ENCODE data around the gene A2M. TPM values are rescaled to one million over a fixed set of nuclear protein-coding genes. Genes with fewer than 3 reads are reported as not detected.

The A2M gene
- total and polyA plus RNA-seq, 12 donors, result 141 to 897 (median 335) TPM

DNA sequence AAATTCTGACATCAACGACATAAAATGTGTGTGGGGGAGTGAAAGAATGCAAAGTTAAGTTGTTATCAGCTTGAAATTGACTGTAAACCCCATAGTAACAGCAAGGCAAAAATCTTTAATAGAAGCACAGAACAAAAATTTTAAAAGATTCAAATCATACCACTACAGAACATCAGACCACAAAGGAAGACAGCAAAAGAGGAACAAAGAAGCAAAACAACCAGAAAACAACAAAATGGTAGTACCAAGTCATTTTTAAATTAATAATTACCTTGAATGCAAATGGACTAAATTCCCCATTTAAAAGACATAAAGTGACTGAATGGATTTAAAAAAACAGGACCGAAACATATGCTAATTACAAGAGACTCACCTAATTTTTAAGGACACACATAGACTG, 31.3 kb downstream of the A2M start:
- Histone ChIP-seq H3K4me1 (replicated peaks in 1 of 2) (no peaks in the 10 kb centered on the region), H3K36me3 (replicated peaks in 1 of 2) (peaks cover 0 to 24% of the 10 kb centered on the region in 2 donors), H3K9me3 (replicated peaks in 1 of 3) (peaks cover 0 to 6% (median 0%) of the 10 kb centered on the region in 3 donors), H3K27ac (no peak overlapping the region), H3K27me3 (no peaks in the 10 kb centered on the region), H3K4me3 (no peak overlapping the region)
- intact Hi-C loops (cut with DNase I), result no loop called here
- TF ChIP-seq POLR2A (IDR thresholded peaks at IDR 0.05) (no peak), CTCF (IDR thresholded peaks at IDR 0.05) (no peak)
- no peak for DNase-seq
- 68 to 79% (median 69%) methylated on average over 2 of the region's 2 CpGs for WGBS, 4 donors

DNA sequence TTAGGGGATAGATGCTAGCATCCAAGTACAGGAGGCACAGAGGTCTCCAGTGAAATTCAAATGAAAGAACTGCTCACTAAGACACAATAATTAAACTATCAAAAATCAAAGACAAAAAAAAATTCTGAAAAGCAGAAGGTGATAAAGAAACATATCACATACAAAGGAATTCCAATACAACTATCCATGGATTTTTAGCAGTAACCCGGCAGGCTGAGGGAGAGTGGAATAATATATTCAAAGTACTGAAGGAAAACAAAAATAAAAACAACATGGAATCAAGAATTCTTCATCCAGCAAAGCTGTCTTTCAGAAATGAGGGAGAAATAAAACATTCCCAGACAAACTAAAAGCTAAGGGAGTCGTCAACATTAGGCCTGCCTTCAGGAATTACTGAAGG, 31.9 kb downstream of the A2M start:
- DNase-seq, result no peak
- Histone ChIP-seq H3K4me1 (replicated peaks in 1 of 2) (no peaks in the 10 kb centered on the region), H3K27ac (no peak overlapping the region), H3K27me3 (no peaks in the 10 kb centered on the region), H3K4me3 (no peak overlapping the region), H3K36me3 (replicated peaks in 1 of 2) (peaks cover 0 to 27% of the 10 kb centered on the region in 2 donors), H3K9me3 (replicated peaks in 1 of 3) (peaks cover 0 to 6% (median 0%) of the 10 kb centered on the region in 3 donors)
- intact Hi-C loops (cut with DNase I), result no loop called here
- TF ChIP-seq CTCF (IDR thresholded peaks at IDR 0.05) (no peak), POLR2A (IDR thresholded peaks at IDR 0.05) (no peak)
- 94 to 98% (median 96%) methylated on average over 2 of the region's 2 CpGs for WGBS, 4 donors

DNA sequence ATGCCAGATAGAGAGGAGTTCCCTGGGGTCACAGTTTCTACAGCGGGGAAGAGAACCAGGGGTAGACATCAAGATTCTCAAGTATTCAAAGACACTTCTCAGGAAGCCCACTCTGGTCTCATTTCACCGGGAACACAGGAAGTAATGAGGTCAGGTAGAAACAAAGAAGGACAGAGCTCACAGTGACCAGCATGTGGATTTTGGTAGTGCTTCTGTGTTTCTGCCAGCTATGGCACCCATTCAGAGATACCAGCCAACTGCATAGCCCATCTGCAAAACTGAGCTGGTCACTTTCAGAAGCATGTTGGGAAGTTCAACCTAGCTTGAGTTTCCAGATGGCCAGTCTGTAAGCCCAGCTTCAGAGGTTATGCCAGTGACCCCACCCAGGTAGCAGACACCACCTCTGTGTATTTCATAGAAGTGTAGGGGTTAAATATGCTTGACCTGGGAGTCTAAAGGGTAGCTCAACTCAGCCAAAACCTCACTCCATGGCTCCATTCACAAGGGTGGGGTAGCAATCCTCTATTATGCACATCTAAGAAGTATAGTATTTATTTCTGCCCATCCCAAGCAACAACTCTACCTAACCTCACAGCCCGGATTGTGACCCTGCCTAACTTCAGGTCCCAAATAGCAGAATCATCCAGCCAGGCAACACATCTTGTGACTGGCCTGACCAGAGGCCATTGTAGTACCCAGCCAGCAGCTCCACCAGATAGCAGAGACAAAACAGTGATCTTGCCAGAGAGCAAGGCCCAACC, 33.9 kb downstream of the A2M start:
- no peak for TF ChIP-seq POLR2A (IDR thresholded peaks at IDR 0.05)
- TF ChIP-seq CTCF (IDR thresholded peaks at IDR 0.05), result no peak
- Histone ChIP-seq H3K4me3 (no peak overlapping the region), H3K27me3 (no peaks in the 10 kb centered on the region), H3K4me1 (replicated peaks in 1 of 2) (no peaks in the 10 kb centered on the region), H3K27ac (no peak overlapping the region), H3K9me3 (replicated peaks in 1 of 3) (peaks cover 0 to 6% (median 0%) of the 10 kb centered on the region in 3 donors), H3K36me3 (replicated peaks in 1 of 2) (peaks cover 0 to 38% of the 10 kb centered on the region in 2 donors)
- intact Hi-C loops (cut with DNase I), result no loop called here
- DNase-seq, result no peak
- 91 to 94% (median 93%) methylated on average over 3 of the region's 3 CpGs for WGBS, 4 donors

DNA sequence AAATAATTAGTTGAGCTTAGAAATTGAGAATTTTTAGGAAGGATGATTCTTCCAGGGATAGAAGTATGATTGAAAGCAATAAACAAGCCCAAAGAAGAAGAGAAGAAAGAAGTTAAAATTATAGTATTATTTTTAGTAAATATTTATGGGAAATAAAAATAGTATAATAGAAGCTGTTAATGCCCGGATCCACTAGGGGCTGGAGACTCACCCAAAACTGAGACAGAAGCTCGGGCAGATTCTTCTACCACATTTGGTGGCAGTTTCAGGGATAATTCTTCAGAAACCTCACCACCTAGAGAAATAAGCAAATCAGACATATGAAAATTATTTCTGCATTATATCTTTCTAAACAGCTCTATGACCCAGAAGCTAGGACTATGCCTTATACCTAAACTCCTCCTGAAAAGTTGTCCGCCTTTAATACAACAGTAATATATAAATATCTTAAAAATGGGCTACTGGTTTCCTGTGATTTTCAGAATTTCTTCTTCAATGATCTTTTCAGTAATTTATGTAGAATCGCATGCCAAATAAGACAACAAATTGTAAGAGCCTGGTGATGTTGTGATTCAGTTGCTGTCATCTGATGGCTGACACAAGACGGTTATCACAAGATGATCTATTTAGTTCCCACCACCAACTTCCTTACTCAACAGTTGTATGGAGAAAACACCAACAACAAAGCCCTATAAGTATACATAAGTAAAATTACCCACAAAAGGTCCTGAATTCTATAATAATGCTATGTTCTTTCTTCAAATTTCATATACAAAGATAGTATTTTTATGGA, 35.6 kb downstream of the A2M start:
- Histone ChIP-seq H3K4me3 (no peak overlapping the region), H3K27me3 (no peaks in the 10 kb centered on the region), H3K9me3 (replicated peaks in 1 of 3) (peaks cover 0 to 6% (median 0%) of the 10 kb centered on the region in 3 donors), H3K27ac (no peak overlapping the region), H3K36me3 (replicated peaks in 1 of 2) (peaks cover 0 to 46% of the 10 kb centered on the region in 2 donors), H3K4me1 (replicated peaks in 1 of 2) (no peaks in the 10 kb centered on the region)
- no peak for DNase-seq
- 89 to 96% (median 93%) methylated on average over 5 of the region's 5 CpGs for WGBS, 4 donors
- intact Hi-C loops (cut with DNase I), result no loop called here
- TF ChIP-seq CTCF (IDR thresholded peaks at IDR 0.05) (no peak), POLR2A (IDR thresholded peaks at IDR 0.05) (no peak)

Measured in adrenal gland (tissue), 12 donors.